ENCODE measurements around the gene PCDHA9.

- TF ChIP-seq POLR2A (IDR thresholded peaks at IDR 0.05; ENCODE audit: extremely low read depth, insufficient read length) (no peak), CTCF (IDR thresholded peaks at IDR 0.05; ENCODE audit: low read depth, low read length) (no peak)
Observed at GRCh38 chr5:140842798-140843733, 5.1 kb upstream of the PCDHA9 start.

Data from NB4 (cell line).